HCT116 (cell line): ENCODE data around the gene PIKFYVE. TPM values are rescaled to one million over a fixed set of nuclear protein-coding genes. Genes with fewer than 3 reads are reported as not detected.
A peak's percentile ranks its signal among the peaks of the same experiment; 100 is the strongest.

Source experiments
- ATAC-seq: fragments of 200-7000 bp; cut with Tn5 transposase; 2 replicates; pipeline ENCODE4 v1.9.1; 2020; ENCODE audit warnings: mild to moderate bottlenecking, moderate library complexity
- BruUV-seq: library from RNA; stranded (reverse); fragments of 400-500 nt; replicated peaks from 2 replicates; lab custom pipeline; 2021; lab: Mats Ljungman, UMichigan
- CTCF ChIA-PET: fragments of 300-600 bp; sonication (Branson Sonifier 250); formaldehyde crosslinking; loops from one replicate; lab custom pipeline; 2021; ENCODE audit warnings: antibody characterized with exemption; lab: Charles Lee
- POLR2A ChIA-PET: fragments of 300-600, 350-600 bp; sonication (Branson Sonifier 250); formaldehyde crosslinking; loops from one replicate; lab custom pipeline; 2021; ENCODE audit warnings: antibody characterized with exemption; lab: Charles Lee
- RAD21 ChIA-PET, 2 experiments: fragments of 300-600 bp; sonication (Branson Sonifier 250); formaldehyde crosslinking; loops; one replicate each; lab custom pipeline; 2023; ENCODE audit warnings: low total read pairs in 2 of 2; ENCODE audit not compliant: uncharacterized antibody in 2 of 2, unreplicated experiment in 2 of 2, low non-redundant PET in 1 of 2; lab: Charles Lee
- DNase-seq: peaks from one replicate; pipeline ENCODE4 v3.0.0-alpha.2; 2010; ENCODE audit warnings: low read depth, low spot score
- H2AFZ ChIP-seq: fragments of 200-600 bp; shearing (Covaris generic), sonication (generic); 2 replicates; pipeline ENCODE4 v1.6.1; 2017; ENCODE audit warnings: low read depth, mixed run types, mixed read lengths, antibody characterized with exemption, low read length; ENCODE audit not compliant: poor library complexity, severe bottlenecking
- H3K27ac ChIP-seq: 2 replicates; pipeline ENCODE4 v1.5.1; 2012; ENCODE audit warnings: low read depth, low read length
- H3K27me3 ChIP-seq: fragments of 200-600 bp; sonication (generic); 2 replicates; pipeline ENCODE4 v1.6.1; 2016; ENCODE audit warnings: mixed run types, low read length, mixed read lengths; ENCODE audit not compliant: insufficient read depth
- H3K36me3 ChIP-seq, 2 experiments: fragments of 200-500 bp in 1 of 2; fragments of 200-600 bp in 1 of 2; sonication (Bioruptor generic) in 1 of 2; sonication (generic) in 1 of 2; 2 replicates each; pipeline versions ENCODE4 v1.5.1 to v1.6.1; 2014 to 2016; ENCODE audit warnings: low read length in 2 of 2, inconsistent platforms in 1 of 2, mixed read lengths in 1 of 2, mixed run types in 1 of 2; ENCODE audit not compliant: insufficient read depth in 2 of 2, control insufficient read depth in 1 of 2
- H3K4me1 ChIP-seq, 2 experiments: fragments of 200-600 bp in 1 of 2; sonication (generic) in 1 of 2; 2 replicates each; pipeline versions ENCODE4 v1.5.1 to v1.6.1; 2012 to 2017; ENCODE audit warnings: low read length in 2 of 2, inconsistent platforms in 1 of 2, mild to moderate bottlenecking in 1 of 2, mixed read lengths in 1 of 2, mixed run types in 1 of 2, moderate library complexity in 1 of 2; ENCODE audit not compliant: insufficient read depth in 2 of 2, control insufficient read depth in 1 of 2
- H3K4me2 ChIP-seq: fragments of 200-600 bp; sonication (generic); 2 replicates; pipeline ENCODE4 v1.6.1; 2017; ENCODE audit warnings: mixed run types, low read length, mixed read lengths
- H3K4me3 ChIP-seq, 2 experiments: fragments of 200-600 bp in 1 of 2; sonication (generic) in 1 of 2; replicated peaks in 1 of 2; 2 replicates each; pipeline ENCODE4 v1.5.1; 2011 to 2016; ENCODE audit warnings: low read length in 2 of 2, control low read depth in 1 of 2, low read depth in 1 of 2, mild to moderate bottlenecking in 1 of 2, mixed read lengths in 1 of 2, mixed run types in 1 of 2
- H3K79me2 ChIP-seq: fragments of 200-600 bp; sonication (generic); 2 replicates; pipeline ENCODE4 v1.6.1; 2017; ENCODE audit warnings: mild to moderate bottlenecking, mixed run types, low read length, moderate library complexity, mixed read lengths; ENCODE audit not compliant: insufficient read depth
- H3K9ac ChIP-seq: fragments of 200-600 bp; sonication (generic); 2 replicates; pipeline ENCODE4 v1.6.1; 2016; ENCODE audit warnings: low read length, mixed read lengths
- H3K9me2 ChIP-seq: fragments of 200-600 bp; sonication (generic), shearing (Covaris generic); 2 replicates; pipeline ENCODE4 v1.6.1; 2017; ENCODE audit warnings: mixed run types, mild to moderate bottlenecking, moderate library complexity; ENCODE audit not compliant: insufficient read depth
- H3K9me3 ChIP-seq, 2 experiments: fragments of 200-500 bp in 1 of 2; fragments of 200-600 bp in 1 of 2; sonication (Bioruptor generic) in 1 of 2; sonication (generic) in 1 of 2; 2 replicates each; pipeline ENCODE4 v1.6.1; 2014 to 2017; ENCODE audit warnings: low read length in 2 of 2, mixed read lengths in 2 of 2, inconsistent platforms in 1 of 2, low read depth in 1 of 2, mild to moderate bottlenecking in 1 of 2, mixed run types in 1 of 2, moderate library complexity in 1 of 2; ENCODE audit not compliant: control insufficient read depth in 1 of 2, insufficient read depth in 1 of 2
- H4K20me1 ChIP-seq: fragments of 200-600 bp; sonication (generic), shearing (Covaris generic); 2 replicates; pipeline ENCODE4 v1.6.1; 2017; ENCODE audit warnings: mixed run types, mild to moderate bottlenecking, moderate library complexity; ENCODE audit not compliant: insufficient read depth
- ATF3 ChIP-seq: IDR thresholded peaks from 2 replicates; pipeline ENCODE4 v1.6.1; 2012
- CEBPB ChIP-seq: IDR thresholded peaks from 2 replicates; pipeline ENCODE4 v1.6.1; 2012; ENCODE audit warnings: low read depth
- CTCF ChIP-seq, 3 experiments: fragments of 200-600 bp in 1 of 3; sonication (generic) in 1 of 3; IDR thresholded peaks in 2 of 3; conservative IDR thresholded peaks in 1 of 3; 2 replicates each; pipeline ENCODE4 v1.5.1; 2012 to 2017; ENCODE audit warnings: low read depth in 2 of 3, low read length in 2 of 3, antibody characterized with exemption in 1 of 3, borderline replicate concordance in 1 of 3, control low read depth in 1 of 3, mild to moderate bottlenecking in 1 of 3, mixed read lengths in 1 of 3, mixed run types in 1 of 3, moderate library complexity in 1 of 3; ENCODE audit not compliant: insufficient read depth in 1 of 3
- EZH2 ChIP-seq: fragments of 200-600 bp; sonication (generic); IDR thresholded peaks from 2 replicates; pipeline ENCODE4 v1.6.1; 2017; ENCODE audit warnings: antibody characterized with exemption, mixed run types
- JUND ChIP-seq: IDR thresholded peaks from 2 replicates; pipeline ENCODE4 v1.6.1; 2012
- POLR2A ChIP-seq: IDR thresholded peaks from 2 replicates; pipeline ENCODE4 v1.7.0; 2011; ENCODE audit warnings: borderline replicate concordance; ENCODE audit not compliant: insufficient read depth, insufficient read length; ENCODE audit errors: extremely low read depth
- RAD21 ChIP-seq: IDR thresholded peaks from 2 replicates; pipeline ENCODE4 v1.6.1; 2012; ENCODE audit warnings: low read depth, mild to moderate bottlenecking
- SIN3A ChIP-seq: IDR thresholded peaks from 2 replicates; pipeline ENCODE4 v1.6.1; 2012; ENCODE audit warnings: low read depth
- SRF ChIP-seq: IDR thresholded peaks from 2 replicates; pipeline ENCODE4 v1.6.1; 2012; ENCODE audit warnings: low read depth
- YY1 ChIP-seq: IDR thresholded peaks from 2 replicates; pipeline ENCODE4 v1.6.1; 2011; ENCODE audit warnings: low read length, low read depth, moderate library complexity, mild to moderate bottlenecking; ENCODE audit not compliant: insufficient replicate concordance; ENCODE audit errors: extremely low read depth
- intact Hi-C: fragments of 100-400 bp; cut with micrococcal nuclease; formaldehyde crosslinking; loops from 2 replicates; pipeline ENCODE4 v1.10.0; 2022
- total RNA-seq: library from RNA; stranded (reverse); gene quantifications from one replicate; pipeline ENCODE4 v1.2.1, GENCODE V29; 2021; ENCODE audit not compliant: unreplicated experiment
- TF ChIP-seq, protein P1 (sequence below): IDR thresholded peaks from 2 replicates; pipeline ENCODE4 v1.6.1; 2011; ENCODE audit warnings: mild to moderate bottlenecking, low read length, moderate library complexity; ENCODE audit not compliant: insufficient replicate concordance; ENCODE audit errors: extremely low read depth

PIKFYVE gene
- total RNA-seq, 1 experiment from 2014 or later: 21.8 TPM

DNA sequence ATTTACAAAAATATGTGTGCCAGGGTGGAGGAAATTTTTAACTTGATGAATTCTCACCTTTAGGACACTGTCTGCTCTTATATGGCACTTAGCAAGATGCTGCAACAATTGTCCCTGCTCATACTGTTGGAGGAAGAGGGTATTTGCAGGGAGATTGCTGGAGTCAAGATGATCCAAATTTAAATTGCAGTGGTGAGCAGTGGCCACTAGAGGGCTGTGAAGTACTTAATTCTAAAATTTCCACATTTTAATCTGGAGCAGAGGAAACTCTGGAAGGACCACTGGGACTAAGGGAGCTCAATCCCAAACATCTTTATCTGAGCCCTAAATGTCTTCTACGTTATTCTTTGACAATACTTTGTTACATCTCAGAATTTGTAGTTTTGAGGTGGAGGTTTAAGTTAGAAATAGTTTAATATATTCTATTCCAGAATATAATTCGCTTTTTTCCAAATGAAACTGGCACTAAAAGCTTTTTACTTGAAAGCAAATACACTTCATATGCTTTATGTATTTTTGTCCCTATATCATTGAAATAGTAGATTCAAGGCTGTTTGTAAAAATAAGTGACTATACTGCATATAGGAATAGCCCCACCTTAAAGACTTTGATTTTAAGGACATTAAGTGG lies 107.5 kb downstream of the PIKFYVE start:
- TF ChIP-seq EZH2 (no peak), CTCF (IDR thresholded peaks at IDR 0.05 in 2 of 3, conservative IDR thresholded peaks at IDR 0.05 in 1 of 3; ENCODE audit: borderline replicate concordance in 1 of 3, insufficient read depth in 1 of 3, low read depth in 2 of 3, low read length in 2 of 3) (peak; percentile 43 to 87 (median 72); a peak in 5 of 6 replicates), RAD21 (peak; percentile 65)
- CTCF ChIA-PET: interaction anchor here (0.8 to 1.7 kb wide), 6 partner anchors 9 to 958 kb away, joined by 3 to 7 read pairs (median 4); no protein-coding TSS in a partner anchor
- no peak overlapping the region for H3K9ac ChIP-seq
- no peaks in the 10 kb centered on the region for H3K36me3 ChIP-seq
- H3K4me2 ChIP-seq: no peak overlapping the region
- RAD21 ChIA-PET: interaction anchor here in 1 of 2 experiments (1.0 kb wide), 1 partner anchor 22 kb away, joined by 3 read pairs; no protein-coding TSS in a partner anchor
- no peaks in the 10 kb centered on the region for H4K20me1 ChIP-seq
- no peaks in the 10 kb centered on the region for H3K27me3 ChIP-seq
- H3K27ac ChIP-seq: no peak overlapping the region
- no peak overlapping the region for H2AFZ ChIP-seq
- POLR2A ChIA-PET: no interaction called here
- peak; percentile 37 for DNase-seq
- H3K4me3 ChIP-seq: no peak overlapping the region
- no peaks in the 10 kb centered on the region for H3K4me1 ChIP-seq
- H3K79me2 ChIP-seq: no peaks in the 10 kb centered on the region
- H3K9me3 ChIP-seq: no peaks in the 10 kb centered on the region
- intact Hi-C loops: no loop called here
- peak; percentile 87 for ATAC-seq
- no peaks in the 10 kb centered on the region for H3K9me2 ChIP-seq
- no TSS peak for BruUV-seq

- Histone ChIP-seq H3K27ac (no peak overlapping the region), H3K9me2 (no peaks in the 10 kb centered on the region), H3K4me1 (no peaks in the 10 kb centered on the region), H3K27me3 (no peaks in the 10 kb centered on the region), H3K79me2 (no peaks in the 10 kb centered on the region), H3K9me3 (no peaks in the 10 kb centered on the region), H3K36me3 (no peaks in the 10 kb centered on the region), H3K4me2 (no peak overlapping the region), H4K20me1 (no peaks in the 10 kb centered on the region), H3K4me3 (no peak overlapping the region), H2AFZ (no peak overlapping the region), H3K9ac (no peak overlapping the region)
- no peak for ATAC-seq
- DNase-seq: no peak
- POLR2A ChIA-PET: no interaction called here
- CTCF ChIA-PET: no interaction called here
- no TSS peak for BruUV-seq
- RAD21 ChIA-PET: no interaction called here
- intact Hi-C loops: no loop called here
- TF ChIP-seq CEBPB (no peak), ATF3 (no peak), CTCF (IDR thresholded peaks at IDR 0.05 in 2 of 3, conservative IDR thresholded peaks at IDR 0.05 in 1 of 3; ENCODE audit: borderline replicate concordance in 1 of 3, insufficient read depth in 1 of 3, low read depth in 2 of 3, low read length in 2 of 3) (no peak), RAD21 (no peak), YY1 (no peak), JUND (no peak), SRF (no peak), SIN3A (no peak), POLR2A (no peak)
- TF ChIP-seq, protein P1, sequence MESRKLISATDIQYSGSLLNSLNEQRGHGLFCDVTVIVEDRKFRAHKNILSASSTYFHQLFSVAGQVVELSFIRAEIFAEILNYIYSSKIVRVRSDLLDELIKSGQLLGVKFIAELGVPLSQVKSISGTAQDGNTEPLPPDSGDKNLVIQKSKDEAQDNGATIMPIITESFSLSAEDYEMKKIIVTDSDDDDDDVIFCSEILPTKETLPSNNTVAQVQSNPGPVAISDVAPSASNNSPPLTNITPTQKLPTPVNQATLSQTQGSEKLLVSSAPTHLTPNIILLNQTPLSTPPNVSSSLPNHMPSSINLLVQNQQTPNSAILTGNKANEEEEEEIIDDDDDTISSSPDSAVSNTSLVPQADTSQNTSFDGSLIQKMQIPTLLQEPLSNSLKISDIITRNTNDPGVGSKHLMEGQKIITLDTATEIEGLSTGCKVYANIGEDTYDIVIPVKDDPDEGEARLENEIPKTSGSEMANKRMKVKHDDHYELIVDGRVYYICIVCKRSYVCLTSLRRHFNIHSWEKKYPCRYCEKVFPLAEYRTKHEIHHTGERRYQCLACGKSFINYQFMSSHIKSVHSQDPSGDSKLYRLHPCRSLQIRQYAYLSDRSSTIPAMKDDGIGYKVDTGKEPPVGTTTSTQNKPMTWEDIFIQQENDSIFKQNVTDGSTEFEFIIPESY: no peak
Measured at GRCh38 chr2:208375491-208376068, 109.5 kb downstream of the PIKFYVE start.
